Loucy (cell line): Measurements from ENCODE around the gene CPED1.

Experiments used
- EZH2phosphoT487 ChIP-seq: fragments of 200-600 bp; IDR thresholded peaks from 2 replicates; pipeline ENCODE4 v1.6.1; 2018; ENCODE audit warnings: antibody characterized with exemption, mild to moderate bottlenecking, moderate library complexity, borderline replicate concordance
- TF ChIP-seq, protein P1 (sequence below): fragments of 200-600 bp; sonication (generic); conservative IDR thresholded peaks from 2 replicates; pipeline ENCODE4 v1.5.1; 2014; ENCODE audit warnings: mild to moderate bottlenecking, antibody characterized with exemption, low read length

DNA sequence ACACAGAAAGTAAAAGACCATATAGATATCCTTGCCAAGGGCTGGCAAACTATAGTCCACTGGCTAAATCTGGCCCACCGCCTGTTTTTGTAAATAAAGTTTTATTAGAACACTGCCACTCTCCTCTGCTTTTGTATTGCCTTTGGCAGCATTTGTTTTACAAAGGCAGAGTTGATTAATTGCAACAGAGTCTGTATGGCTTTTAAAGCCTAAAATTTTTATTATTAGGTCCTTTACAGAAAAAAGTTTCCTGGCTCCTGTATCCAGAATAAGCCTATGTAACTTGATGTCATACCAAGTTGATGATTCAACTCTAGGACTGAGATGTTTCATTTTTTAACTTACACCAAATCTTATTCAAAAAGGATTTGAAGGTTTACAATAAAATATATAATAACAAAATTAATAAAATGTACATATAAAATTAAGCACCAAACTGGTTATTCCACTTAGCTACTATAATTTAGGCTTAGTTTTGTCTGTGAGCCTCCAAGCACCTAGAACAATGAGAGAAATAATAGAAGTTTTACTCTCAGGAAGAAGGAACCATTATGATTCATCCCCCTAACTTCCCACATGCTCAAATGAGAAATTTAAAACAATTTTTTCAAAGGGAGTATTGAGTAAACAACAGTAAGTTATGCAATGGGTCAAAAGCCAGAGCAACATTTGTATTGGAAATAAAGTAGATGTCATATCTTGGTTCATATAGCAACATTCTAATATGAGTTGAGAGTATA, 31.9 kb downstream of the CPED1 start:
- TF ChIP-seq, protein P1, sequence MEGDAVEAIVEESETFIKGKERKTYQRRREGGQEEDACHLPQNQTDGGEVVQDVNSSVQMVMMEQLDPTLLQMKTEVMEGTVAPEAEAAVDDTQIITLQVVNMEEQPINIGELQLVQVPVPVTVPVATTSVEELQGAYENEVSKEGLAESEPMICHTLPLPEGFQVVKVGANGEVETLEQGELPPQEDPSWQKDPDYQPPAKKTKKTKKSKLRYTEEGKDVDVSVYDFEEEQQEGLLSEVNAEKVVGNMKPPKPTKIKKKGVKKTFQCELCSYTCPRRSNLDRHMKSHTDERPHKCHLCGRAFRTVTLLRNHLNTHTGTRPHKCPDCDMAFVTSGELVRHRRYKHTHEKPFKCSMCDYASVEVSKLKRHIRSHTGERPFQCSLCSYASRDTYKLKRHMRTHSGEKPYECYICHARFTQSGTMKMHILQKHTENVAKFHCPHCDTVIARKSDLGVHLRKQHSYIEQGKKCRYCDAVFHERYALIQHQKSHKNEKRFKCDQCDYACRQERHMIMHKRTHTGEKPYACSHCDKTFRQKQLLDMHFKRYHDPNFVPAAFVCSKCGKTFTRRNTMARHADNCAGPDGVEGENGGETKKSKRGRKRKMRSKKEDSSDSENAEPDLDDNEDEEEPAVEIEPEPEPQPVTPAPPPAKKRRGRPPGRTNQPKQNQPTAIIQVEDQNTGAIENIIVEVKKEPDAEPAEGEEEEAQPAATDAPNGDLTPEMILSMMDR = no peak
- no peak for TF ChIP-seq EZH2phosphoT487
